C4-2B (cell line): Measurements from ENCODE around the gene TRPC4AP.

ENCODE experiments used
- CTCF ChIP-seq: fragments of 450-650 bp; conservative IDR thresholded peaks from 2 replicates; pipeline ENCODE4 v1.5.1; 2017; ENCODE audit warnings: mild to moderate bottlenecking
- ZFX ChIP-seq: fragments of 450-650 bp; IDR thresholded peaks from 2 replicates; pipeline ENCODE4 v1.6.1; 2017

GRCh38 chr20:35020108-35020928 lies 72.3 kb downstream of the TRPC4AP start:
- TF ChIP-seq CTCF (no peak), ZFX (no peak)
